Kidney epithelial cell (primary cell): ENCODE measurements around the gene CRLF2. TPM values are rescaled to one million over a fixed set of nuclear protein-coding genes. Genes with fewer than 3 reads are reported as not detected.

Source experiments
- DNase-seq: peaks from one replicate; pipeline ENCODE4 v3.0.0-alpha.2; 2010; ENCODE audit warnings: low read depth
- H3K27me3 ChIP-seq: 2 replicates; pipeline ENCODE4 v1.6.0; 2011; ENCODE audit warnings: low read length; ENCODE audit not compliant: control insufficient read depth, insufficient read depth
- H3K36me3 ChIP-seq: 2 replicates; pipeline ENCODE4 v1.5.1; 2011; ENCODE audit warnings: low read length; ENCODE audit not compliant: control insufficient read depth, insufficient read depth
- H3K4me3 ChIP-seq: 2 replicates; pipeline ENCODE4 v1.5.1; 2011; ENCODE audit warnings: low read depth, mild to moderate bottlenecking, control low read depth, low read length
- CTCF ChIP-seq: IDR thresholded peaks from 2 replicates; pipeline ENCODE4 v1.5.1; 2011; ENCODE audit warnings: mild to moderate bottlenecking, moderate library complexity, low read length, control low read depth, inconsistent platforms; ENCODE audit not compliant: insufficient read depth, poor library complexity, severe bottlenecking
- total RNA-seq: library from RNA; depleted of rRNA; stranded (reverse); fragments of >200 nt; gene quantifications from 2 replicates; pipeline ENCODE4 v1.2.3, GENCODE V29; 2015

The CRLF2 gene
- total RNA-seq, 1 donor from 2014 or later, result not detected

- no peaks in the 10 kb centered on the region for H3K36me3 ChIP-seq
- H3K4me3 ChIP-seq, result no peak overlapping the region
- no peak for TF ChIP-seq CTCF
- H3K27me3 ChIP-seq, result no peaks in the 10 kb centered on the region
- DNase-seq, result no peak
Observed at GRCh38 chrX:1215123-1215823, 2.8 kb upstream of the CRLF2 start.

- no peak for TF ChIP-seq CTCF
- H3K36me3 ChIP-seq, result no peaks in the 10 kb centered on the region
- no peaks in the 10 kb centered on the region for H3K27me3 ChIP-seq
- H3K4me3 ChIP-seq, result no peak overlapping the region
- no peak for DNase-seq
Observed at GRCh38 chrX:1213971-1214370, 1.5 kb upstream of the CRLF2 start.

- Histone ChIP-seq H3K36me3 (no peaks in the 10 kb centered on the region), H3K4me3 (no peak overlapping the region), H3K27me3 (no peaks in the 10 kb centered on the region)
- no peak for DNase-seq
- TF ChIP-seq CTCF, result no peak
Observed at GRCh38 chrX:1210844-1211243, 1.6 kb downstream of the CRLF2 start.

GRCh38 chrX:1207496-1208025 lies 4.9 kb downstream of the CRLF2 start:
- no peak for DNase-seq
- no peak for TF ChIP-seq CTCF
- Histone ChIP-seq H3K27me3 (no peaks in the 10 kb centered on the region), H3K4me3 (no peak overlapping the region), H3K36me3 (no peaks in the 10 kb centered on the region)

- TF ChIP-seq CTCF, result no peak
- no peak overlapping the region for H3K4me3 ChIP-seq
- H3K27me3 ChIP-seq, result no peaks in the 10 kb centered on the region
- no peaks in the 10 kb centered on the region for H3K36me3 ChIP-seq
- no peak for DNase-seq
Observed at GRCh38 chrX:1205681-1206611, 6.5 kb downstream of the CRLF2 start.
